ENCODE results near the gene LYRM2.

LYRM2 gene

DNA sequence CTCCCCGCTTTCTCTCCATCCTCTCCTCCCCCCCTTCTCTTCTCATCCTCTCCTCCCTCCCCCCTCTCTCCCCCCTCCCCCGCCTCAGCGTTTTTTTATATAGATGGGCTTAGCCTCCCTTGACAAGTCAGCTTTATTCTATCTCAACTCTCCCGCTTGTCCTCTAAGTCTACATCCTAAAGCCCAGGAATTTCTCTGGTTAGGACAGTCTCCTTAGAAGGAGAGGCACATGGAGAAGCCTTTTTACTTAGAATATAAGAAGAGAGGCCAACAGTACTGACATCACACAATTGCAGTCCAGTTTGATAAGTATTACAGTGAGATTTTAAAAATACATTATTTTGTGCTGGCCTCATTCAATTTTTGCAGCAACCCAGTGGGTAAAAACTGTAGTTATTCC, 83.5 kb downstream of the LYRM2 start:
- DNase-seq (ENCODE audit: low read depth) = no peak

GRCh38 chr6:89554106-89554505, 84.4 kb downstream of the LYRM2 start:
- DNase-seq (ENCODE audit: low read depth) = no peak

- DNase-seq (ENCODE audit: low read depth) = no peak
Observed at GRCh38 chr6:89553431-89553830, 85.1 kb downstream of the LYRM2 start.

DNA sequence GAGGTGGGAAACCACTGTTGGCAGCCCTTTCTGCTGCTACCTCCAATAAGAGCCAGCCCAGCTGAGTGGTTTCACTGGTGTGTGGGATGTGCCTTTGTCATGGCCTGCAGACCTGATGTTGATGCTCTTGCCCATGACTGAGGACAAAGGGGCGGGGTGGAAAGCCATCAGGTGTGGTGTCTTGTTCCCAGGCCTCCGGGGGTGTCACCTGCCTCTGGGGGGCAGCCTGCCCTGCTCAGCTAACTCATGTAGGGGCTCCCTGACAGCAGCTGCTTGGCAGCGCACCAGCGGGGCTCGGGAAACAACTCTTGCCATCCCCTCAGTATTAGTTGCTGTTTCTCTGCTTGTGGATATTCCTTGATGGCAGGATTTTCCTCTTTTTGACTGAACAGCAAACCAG, 91.3 kb downstream of the LYRM2 start:
- DNase-seq (ENCODE audit: low read depth) = no peak

DNA sequence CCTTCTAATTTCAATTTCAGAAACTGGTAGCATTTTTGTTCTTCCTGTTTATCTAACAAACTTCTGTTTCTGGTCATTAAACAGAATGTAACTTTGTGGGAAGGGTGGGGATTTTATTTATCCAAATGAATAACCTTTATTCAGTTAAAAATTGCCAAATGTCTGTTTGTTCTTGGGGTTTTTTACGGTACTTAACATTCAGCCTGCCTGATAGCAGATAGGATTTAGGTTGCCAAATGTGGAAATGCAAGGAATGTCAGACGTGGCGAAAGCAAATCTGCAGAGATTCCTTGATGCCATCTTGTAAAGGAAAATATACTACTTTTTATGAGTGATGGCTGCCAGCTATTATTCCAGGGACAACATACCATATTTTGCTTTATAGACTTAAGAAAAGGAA, 95.7 kb downstream of the LYRM2 start:
- DNase-seq (ENCODE audit: low read depth) = no peak

DNA sequence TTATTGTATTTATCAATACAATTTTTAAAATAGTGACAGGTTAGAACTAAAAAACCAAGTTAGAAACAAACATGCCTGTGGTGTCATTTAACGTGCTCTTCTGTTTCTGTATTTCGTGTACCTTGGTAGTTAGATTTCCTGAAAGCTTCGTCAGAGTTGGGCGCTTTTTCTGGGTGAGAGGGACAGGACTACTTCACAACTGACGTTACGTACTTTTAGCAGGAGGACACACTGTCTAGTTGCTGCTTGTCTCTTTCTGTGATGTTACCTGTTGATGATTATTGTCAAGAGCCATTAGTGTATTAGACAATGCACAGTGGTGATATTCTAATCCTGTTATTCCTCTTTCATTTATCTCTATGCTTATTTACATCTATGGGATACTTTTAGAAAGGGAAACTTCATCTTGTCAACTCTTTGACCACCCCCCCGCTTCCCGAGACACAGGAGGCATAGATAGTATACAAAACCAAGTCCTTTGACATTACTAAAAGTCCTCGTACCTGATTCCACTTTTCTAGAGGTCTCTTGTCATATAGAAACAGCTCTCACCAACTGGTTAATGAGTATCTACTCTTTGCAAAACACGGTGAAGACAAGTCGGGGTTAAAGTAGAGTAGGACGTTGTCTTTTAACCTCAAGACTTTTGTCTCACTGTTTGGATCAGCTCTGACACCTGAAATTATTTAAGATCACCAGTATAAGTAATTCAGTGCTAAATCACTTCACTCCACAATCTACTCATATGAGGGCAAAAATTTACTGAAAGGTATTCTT, 96.3 kb downstream of the LYRM2 start:
- no peak for DNase-seq (ENCODE audit: low read depth)

- no peak for DNase-seq (ENCODE audit: low read depth)
Observed at GRCh38 chr6:89539779-89540178, 98.8 kb downstream of the LYRM2 start.

DNA sequence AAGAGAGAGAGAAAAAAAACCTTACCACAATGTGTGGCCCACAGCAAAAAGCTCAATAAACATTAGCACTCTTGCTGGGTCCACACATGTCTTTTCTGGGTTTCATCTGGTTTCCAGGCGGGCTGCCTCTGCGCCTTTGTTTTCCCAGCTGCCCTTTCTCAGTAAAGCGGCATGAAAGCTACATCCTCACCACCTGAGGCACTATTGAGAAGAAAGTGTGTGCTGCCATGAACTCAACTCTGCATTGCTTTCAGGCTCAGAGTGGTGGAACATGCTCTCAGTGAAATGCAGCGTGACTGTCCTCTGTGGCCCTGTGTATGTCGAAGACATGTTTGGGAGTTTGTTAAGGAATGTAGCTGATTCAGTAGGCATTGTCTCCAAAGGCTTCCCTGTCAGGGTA, 102.3 kb downstream of the LYRM2 start:
- no peak for DNase-seq (ENCODE audit: low read depth)

DNA sequence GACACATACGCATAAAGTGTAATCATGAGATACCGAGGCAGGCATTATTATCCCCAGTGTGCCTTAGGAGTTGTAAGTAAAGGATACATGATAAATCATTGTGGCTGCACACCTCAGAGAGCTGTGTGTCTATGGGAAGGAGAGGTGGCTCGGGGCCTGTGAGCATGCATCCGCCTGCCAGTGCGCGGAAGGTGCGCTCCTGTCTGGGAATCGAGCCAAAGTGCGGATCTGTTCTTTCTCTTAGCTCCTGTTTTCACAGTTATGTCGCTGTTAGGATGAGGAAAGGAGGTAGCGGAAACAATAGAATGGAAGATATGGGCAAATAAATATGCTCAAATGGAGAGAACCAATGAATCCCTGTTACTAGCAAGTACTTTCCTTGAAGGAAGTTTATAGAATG, 107.6 kb downstream of the LYRM2 start:
- no peak for DNase-seq (ENCODE audit: low read depth)

DNA sequence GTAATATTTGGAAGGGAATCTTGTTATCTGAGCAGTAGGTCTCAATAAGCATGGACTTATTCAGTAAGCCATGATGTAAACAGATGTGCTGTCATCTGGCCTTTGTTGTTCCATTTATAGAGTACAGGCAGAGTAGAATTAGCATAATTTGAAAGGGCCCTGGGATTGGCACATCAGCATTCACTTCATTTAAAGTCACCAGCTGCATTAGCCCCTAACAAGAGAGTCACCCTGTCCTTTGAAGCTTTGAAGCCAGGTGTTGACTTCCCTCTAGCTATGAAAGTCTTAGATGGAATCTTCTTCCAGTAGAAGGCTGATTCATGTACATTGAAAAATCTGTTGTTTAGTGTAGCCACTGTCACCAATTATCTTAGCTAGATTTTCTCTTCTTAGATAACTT, 109.7 kb downstream of the LYRM2 start:
- no peak for DNase-seq (ENCODE audit: low read depth)

DNA sequence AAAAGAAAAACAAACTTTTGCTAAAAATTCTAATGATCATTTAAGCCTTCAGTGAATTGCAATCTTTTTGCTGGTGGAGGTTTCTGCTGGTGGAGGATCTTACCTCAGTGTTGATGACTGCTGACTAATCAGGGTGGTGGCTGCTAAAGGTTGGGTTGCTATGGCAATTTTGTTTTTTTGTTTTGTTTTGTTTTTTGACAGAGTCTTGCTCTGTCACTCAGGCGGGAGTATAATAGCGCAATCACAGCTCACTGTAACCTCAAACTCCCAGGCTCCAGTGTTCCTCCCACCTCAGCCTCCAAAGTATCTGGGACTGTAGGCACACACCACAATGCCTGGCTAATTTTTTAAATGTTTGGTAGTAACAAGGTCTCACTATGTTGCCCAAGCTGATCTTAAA, 110.9 kb downstream of the LYRM2 start:
- DNase-seq (ENCODE audit: low read depth) = no peak

DNA sequence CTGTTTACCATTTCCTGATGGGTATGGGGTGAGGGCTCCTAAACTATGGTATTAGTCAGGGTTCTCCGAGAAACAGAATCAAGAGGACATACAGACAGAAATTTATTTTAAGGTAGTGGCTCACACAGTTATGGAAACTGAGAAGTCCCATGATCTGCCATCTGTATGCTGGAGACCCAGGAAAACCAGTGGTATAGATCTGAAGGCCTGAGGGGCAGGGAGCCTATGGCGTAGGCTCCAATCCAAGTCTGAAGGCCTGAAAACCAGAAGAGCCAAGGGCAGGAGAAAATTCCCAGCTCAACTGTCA, 112.0 kb downstream of the LYRM2 start:
- DNase-seq (ENCODE audit: low read depth) = no peak

DNA sequence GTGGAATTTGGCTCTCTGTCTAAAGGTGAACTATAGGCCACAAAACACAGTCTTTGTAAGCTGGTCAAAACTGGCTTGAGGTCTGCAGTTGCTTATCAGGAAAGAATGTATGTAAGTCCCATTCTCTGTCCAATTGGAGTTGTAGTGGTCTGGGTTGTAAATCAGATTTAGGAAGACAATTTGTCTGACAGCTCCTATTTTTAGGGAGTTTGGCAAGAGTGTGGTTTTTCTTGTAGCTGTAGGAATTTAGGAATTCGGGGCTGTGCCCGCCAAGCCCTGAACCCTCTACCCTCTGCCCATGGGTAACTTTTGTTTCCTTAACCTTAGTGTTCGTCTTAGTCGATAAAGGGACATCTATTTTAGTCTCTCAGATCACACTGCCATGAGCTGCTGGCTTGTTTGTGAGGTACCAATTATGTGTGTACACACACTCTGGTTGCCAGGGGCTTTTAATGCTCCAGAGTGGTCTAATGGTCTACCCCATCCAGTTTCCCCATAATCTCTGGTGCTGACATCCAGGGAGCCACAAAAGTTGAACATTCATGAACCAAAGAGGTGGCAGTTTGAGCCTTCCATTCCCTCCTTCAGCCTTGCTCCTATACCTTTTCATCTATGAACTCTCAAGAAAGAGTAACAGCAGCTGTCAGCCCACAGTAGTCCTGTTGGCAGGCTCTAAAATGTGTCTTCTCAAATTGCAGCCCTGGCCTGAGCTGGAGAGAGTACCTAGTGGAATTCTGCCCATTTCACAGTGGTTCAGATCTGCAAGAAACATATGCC, 112.6 kb downstream of the LYRM2 start:
- no peak for DNase-seq (ENCODE audit: low read depth)

- DNase-seq (ENCODE audit: low read depth) = no peak
Observed at GRCh38 chr6:89522778-89523177, 115.8 kb downstream of the LYRM2 start.

DNA sequence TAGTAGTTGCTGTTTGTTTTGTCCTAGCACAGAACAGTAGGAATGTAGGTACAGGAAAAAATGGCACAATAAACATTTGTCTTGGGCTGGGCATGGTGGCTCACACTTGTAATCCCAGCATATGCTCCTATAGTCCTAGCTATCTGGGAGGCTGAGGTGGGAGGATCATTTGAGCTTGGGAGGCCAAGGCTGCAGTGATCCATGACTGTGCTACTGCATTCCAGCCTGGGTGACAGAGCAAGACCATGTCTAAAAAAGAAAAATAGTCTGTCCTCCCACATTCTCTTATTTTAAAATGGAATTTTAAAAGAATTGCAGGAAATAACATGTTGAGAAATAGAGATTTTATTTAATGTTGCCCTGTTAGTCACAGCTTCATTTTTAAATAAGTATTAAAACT, 117.8 kb downstream of the LYRM2 start:
- no peak for DNase-seq (ENCODE audit: low read depth)

DNA sequence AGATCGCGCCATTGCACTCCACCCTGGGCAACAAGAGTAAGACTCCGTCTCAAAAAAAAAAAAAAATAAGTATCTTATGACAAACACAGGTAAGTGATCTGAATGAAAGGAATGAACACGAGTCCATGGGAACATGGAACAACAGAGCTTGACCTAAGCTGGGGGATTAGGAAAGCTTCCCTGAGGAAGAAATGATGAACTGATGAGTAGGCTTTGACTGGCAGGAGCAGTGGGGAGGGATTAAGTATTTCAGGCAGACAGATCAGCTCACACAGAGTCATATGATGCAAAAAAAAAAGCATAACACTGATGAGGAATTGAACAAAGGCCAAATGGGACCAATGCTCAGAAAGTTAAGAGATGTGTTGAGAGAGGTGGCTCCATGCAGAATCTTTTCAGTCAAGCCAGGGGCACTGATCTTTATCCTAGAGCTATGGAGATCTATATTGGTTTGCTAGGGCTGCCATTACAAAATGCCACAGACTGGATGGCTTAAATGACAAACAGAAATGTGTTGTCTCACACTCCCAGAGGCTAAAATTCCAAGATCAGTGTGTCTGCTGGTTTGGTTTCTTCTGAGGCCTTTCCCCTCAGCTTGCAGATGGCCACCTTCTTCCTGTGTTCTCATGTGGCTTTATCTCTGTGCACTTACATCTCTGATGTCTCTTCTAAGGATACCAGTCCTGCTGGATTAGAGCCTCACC, 120.0 kb downstream of the LYRM2 start:
- no peak for DNase-seq (ENCODE audit: low read depth)
